Kidney epithelial cell (primary cell): ENCODE data around the gene ASCL2. TPM values are rescaled to one million over a fixed set of nuclear protein-coding genes. Genes with fewer than 3 reads are reported as not detected.

Source experiments
- DNase-seq: peaks from one replicate; pipeline ENCODE4 v3.0.0-alpha.2; 2010; ENCODE audit warnings: low read depth
- H3K27me3 ChIP-seq: 2 replicates; pipeline ENCODE4 v1.6.0; 2011; ENCODE audit warnings: low read length; ENCODE audit not compliant: control insufficient read depth, insufficient read depth
- H3K36me3 ChIP-seq: 2 replicates; pipeline ENCODE4 v1.5.1; 2011; ENCODE audit warnings: low read length; ENCODE audit not compliant: control insufficient read depth, insufficient read depth
- H3K4me3 ChIP-seq: 2 replicates; pipeline ENCODE4 v1.5.1; 2011; ENCODE audit warnings: low read depth, mild to moderate bottlenecking, control low read depth, low read length
- CTCF ChIP-seq: IDR thresholded peaks from 2 replicates; pipeline ENCODE4 v1.5.1; 2011; ENCODE audit warnings: mild to moderate bottlenecking, moderate library complexity, low read length, control low read depth, inconsistent platforms; ENCODE audit not compliant: insufficient read depth, poor library complexity, severe bottlenecking
- total RNA-seq: library from RNA; depleted of rRNA; stranded (reverse); fragments of >200 nt; gene quantifications from 2 replicates; pipeline ENCODE4 v1.2.3, GENCODE V29; 2015

ASCL2 gene
- total RNA-seq, 1 donor from 2014 or later = not detected

- Histone ChIP-seq H3K27me3 (peaks cover 3% of the 10 kb centered on the region), H3K36me3 (no peaks in the 10 kb centered on the region), H3K4me3 (no peak overlapping the region)
- no peak for DNase-seq
- TF ChIP-seq CTCF = no peak
Observed at GRCh38 chr11:2229713-2230297, 40.6 kb downstream of the ASCL2 start.

- no peak for DNase-seq
Observed at GRCh38 chr11:2224254-2224653, 46.1 kb downstream of the ASCL2 start.

GRCh38 chr11:2223153-2223794 lies 47.1 kb downstream of the ASCL2 start:
- Histone ChIP-seq H3K36me3 (no peaks in the 10 kb centered on the region), H3K27me3 (peaks cover 13% of the 10 kb centered on the region), H3K4me3 (no peak overlapping the region)
- no peak for TF ChIP-seq CTCF
- DNase-seq = no peak

More at GRCh38 chr11:2224254-2224653, 46.1 kb downstream of the ASCL2 start:
- no peak overlapping the region for H3K4me3 ChIP-seq
- H3K27me3 ChIP-seq = peaks cover 13% of the 10 kb centered on the region
- no peaks in the 10 kb centered on the region for H3K36me3 ChIP-seq
- no peak for TF ChIP-seq CTCF

DNA sequence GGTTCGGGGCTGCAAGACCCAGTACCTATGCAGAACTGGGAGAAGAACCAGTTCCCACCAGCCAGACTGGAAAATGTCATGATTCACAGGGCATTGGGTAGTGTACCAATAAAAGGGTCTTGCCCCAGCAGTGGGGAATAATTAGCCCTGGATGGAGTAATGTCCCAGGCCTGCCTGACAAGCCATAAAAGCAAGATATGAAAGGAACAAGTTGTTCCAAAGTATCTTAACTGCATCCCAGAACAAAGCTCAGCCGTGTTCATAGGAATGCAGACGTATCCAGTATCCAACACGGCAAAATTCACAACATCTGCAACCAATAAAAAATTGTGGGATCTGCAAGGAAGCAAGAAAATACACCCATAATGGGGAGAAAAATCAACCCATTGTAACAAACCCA lies 47.9 kb downstream of the ASCL2 start:
- Histone ChIP-seq H3K27me3 (peaks cover 19% of the 10 kb centered on the region), H3K36me3 (no peaks in the 10 kb centered on the region), H3K4me3 (no peak overlapping the region)
- no peak for TF ChIP-seq CTCF
- DNase-seq = no peak

DNA sequence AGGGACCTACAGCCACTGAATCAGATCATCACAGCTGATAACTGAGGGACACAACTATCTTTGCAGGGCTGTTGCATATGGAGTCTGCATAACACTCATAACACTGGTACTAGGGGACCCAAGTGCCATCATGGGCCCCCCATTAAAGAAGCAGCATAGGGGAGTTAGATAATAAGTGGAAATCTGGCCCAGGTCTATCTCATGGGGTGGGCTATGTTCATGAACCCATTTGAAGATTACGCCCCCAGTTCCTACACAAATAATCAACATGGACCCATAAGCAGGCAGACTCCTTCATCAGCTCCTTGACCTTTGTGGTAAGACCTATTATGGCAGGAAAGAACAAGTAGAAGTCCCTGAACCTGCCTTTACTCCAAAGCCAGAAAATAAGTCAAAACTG lies 48.8 kb downstream of the ASCL2 start:
- Histone ChIP-seq H3K4me3 (no peak overlapping the region), H3K36me3 (no peaks in the 10 kb centered on the region), H3K27me3 (peaks cover 28% of the 10 kb centered on the region)
- DNase-seq = no peak
- TF ChIP-seq CTCF = no peak

DNA sequence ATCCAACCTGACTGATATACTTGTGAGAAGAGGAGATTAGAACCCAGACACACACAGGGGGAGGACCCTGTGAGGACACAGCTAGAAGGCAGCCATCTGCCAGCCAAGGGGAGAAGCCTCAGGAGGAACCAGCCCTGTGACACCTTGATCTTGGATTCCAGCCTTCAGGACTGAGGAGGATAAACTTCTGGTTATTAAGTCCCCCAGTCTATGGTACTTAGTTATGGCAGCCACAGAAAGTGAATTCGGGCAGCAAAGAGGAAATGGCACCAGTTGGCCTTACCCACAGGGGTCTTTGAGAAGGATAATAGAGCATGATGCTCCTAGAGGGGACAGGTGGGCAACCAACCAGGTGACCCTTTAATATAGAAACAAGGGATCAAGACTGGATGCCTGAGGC lies 49.4 kb downstream of the ASCL2 start:
- DNase-seq = no peak
- H3K36me3 ChIP-seq = no peaks in the 10 kb centered on the region
- H3K4me3 ChIP-seq = no peak overlapping the region
- TF ChIP-seq CTCF = no peak
- H3K27me3 ChIP-seq = peaks cover 30% of the 10 kb centered on the region
